Prostate gland (tissue), 2 donors: ENCODE results near the gene SLC28A3. TPM values are rescaled to one million over a fixed set of nuclear protein-coding genes. Genes with fewer than 3 reads are reported as not detected.

ENCODE experiments used
- DNase-seq: peaks from one replicate; pipeline ENCODE4 v3.0.0-alpha.2; 2019; ENCODE audit warnings: low spot score
- H3K27ac ChIP-seq, 2 donors: fragments of 200-600 bp; sonication (generic); 2 replicates each; pipeline ENCODE4 v1.5.1; 2017 to 2019
- H3K27me3 ChIP-seq: fragments of 200-600 bp; sonication (generic); replicated peaks from 2 replicates; pipeline ENCODE4 v1.5.1; 2019; ENCODE audit not compliant: insufficient read depth
- H3K36me3 ChIP-seq, 2 donors: fragments of 200-600 bp; sonication (generic); 1 replicate in 1 of 2; 2 replicates in 1 of 2; pipeline versions ENCODE4 v1.5.1 to v1.8.1; 2017 to 2019
- H3K4me1 ChIP-seq: fragments of 200-600 bp; sonication (generic); replicated peaks from 2 replicates; pipeline ENCODE4 v1.5.1; 2019
- H3K4me3 ChIP-seq, 2 donors: fragments of 200-600 bp; sonication (generic); 2 replicates each; pipeline ENCODE4 v1.5.1; 2017 to 2019
- H3K9me3 ChIP-seq: fragments of 200-600 bp; sonication (generic); 2 replicates; pipeline ENCODE4 v1.5.1; 2017
- CTCF ChIP-seq, 4 experiments: fragments of 200-600 bp in 2 of 4; fragments of 450-650 bp in 2 of 4; sonication (generic) in 2 of 4; IDR thresholded peaks; 1 replicate in 3 of 4; 2 replicates in 1 of 4; pipeline ENCODE4 v1.5.1; 2016 to 2019; ENCODE audit warnings: antibody characterized with exemption in 4 of 4, mild to moderate bottlenecking in 2 of 4, moderate library complexity in 2 of 4
- POLR2A ChIP-seq: fragments of 450-650 bp; IDR thresholded peaks from one replicate; pipeline ENCODE4 v1.6.1; 2016; ENCODE audit warnings: antibody characterized with exemption, mild to moderate bottlenecking
- POLR2AphosphoS5 ChIP-seq: sonication (generic); formaldehyde crosslinking; IDR thresholded peaks from one replicate; pipeline ENCODE4 v1.6.1; 2017; ENCODE audit warnings: antibody characterized with exemption
- WGBS: methylation state at CpG from one replicate; pipeline ENCODE4 v1.1.5; 2018; 5-methylcytosine and 5-hydroxymethylcytosine counted together
- intact Hi-C: fragments of 100-400 bp; cut with DNase I; formaldehyde crosslinking; loops from one replicate; pipeline ENCODE4 v1.14.2; 2022
- total RNA-seq, 2 donors: library from RNA; depleted of rRNA; stranded (reverse); fragments of >200 nt; gene quantifications; one replicate each; pipeline ENCODE4 v1.1.0, GENCODE V29; 2016

SLC28A3 gene
- total RNA-seq, 2 donors from 2014 or later: 0.23 TPM; not detected in 1

- TF ChIP-seq POLR2A (no peak), CTCF (IDR thresholded peaks at IDR 0.05) (no peak), POLR2AphosphoS5 (no peak)
- no peaks in the 10 kb centered on the region for H3K4me1 ChIP-seq
- no peak overlapping the region for H3K4me3 ChIP-seq
- no peak for DNase-seq
- no peaks in the 10 kb centered on the region for H3K9me3 ChIP-seq
- 88% methylated on average over 4 of the region's 4 CpGs for WGBS
- no peaks in the 10 kb centered on the region for H3K27me3 ChIP-seq
- no peak overlapping the region for H3K27ac ChIP-seq
- intact Hi-C loops: no loop called here
- H3K36me3 ChIP-seq: no peaks in the 10 kb centered on the region
Measured at GRCh38 chr9:84297162-84297821, 43.3 kb downstream of the SLC28A3 start.

- 70% methylated on average over 7 of the region's 7 CpGs for WGBS
Measured at GRCh38 chr9:84296146-84296843, 44.3 kb downstream of the SLC28A3 start.

GRCh38 chr9:84294241-84294950, 46.2 kb downstream of the SLC28A3 start:
- Histone ChIP-seq H3K4me1 (no peaks in the 10 kb centered on the region), H3K27me3 (no peaks in the 10 kb centered on the region), H3K27ac (no peak overlapping the region), H3K36me3 (no peaks in the 10 kb centered on the region), H3K9me3 (no peaks in the 10 kb centered on the region), H3K4me3 (no peak overlapping the region)
- no peak for DNase-seq
- 89% methylated on average over 5 of the region's 5 CpGs for WGBS
- TF ChIP-seq CTCF (IDR thresholded peaks at IDR 0.05): no peak
- TF ChIP-seq POLR2AphosphoS5: no peak
- TF ChIP-seq POLR2A: no peak
- intact Hi-C loops: no loop called here

More at GRCh38 chr9:84296146-84296843, 44.3 kb downstream of the SLC28A3 start:
- intact Hi-C loops: no loop called here
- no peak for TF ChIP-seq POLR2A
- no peak for TF ChIP-seq CTCF (IDR thresholded peaks at IDR 0.05)
- TF ChIP-seq POLR2AphosphoS5: no peak
- Histone ChIP-seq H3K27me3 (no peaks in the 10 kb centered on the region), H3K36me3 (no peaks in the 10 kb centered on the region), H3K9me3 (no peaks in the 10 kb centered on the region), H3K27ac (no peak overlapping the region), H3K4me1 (no peaks in the 10 kb centered on the region), H3K4me3 (no peak overlapping the region)
- DNase-seq: no peak

GRCh38 chr9:84293001-84293798, 47.4 kb downstream of the SLC28A3 start:
- DNase-seq: no peak
- Histone ChIP-seq H3K4me3 (no peak overlapping the region), H3K9me3 (no peaks in the 10 kb centered on the region), H3K4me1 (no peaks in the 10 kb centered on the region), H3K27me3 (no peaks in the 10 kb centered on the region), H3K36me3 (no peaks in the 10 kb centered on the region), H3K27ac (no peak overlapping the region)
- WGBS: 69% methylated on average over 4 of the region's 4 CpGs
- TF ChIP-seq CTCF (IDR thresholded peaks at IDR 0.05) (no peak), POLR2A (no peak), POLR2AphosphoS5 (no peak)
- intact Hi-C loops: no loop called here
